Lung microvascular endothelial cell (primary cell): ENCODE measurements around the gene C2orf72. TPM values are rescaled to one million over a fixed set of nuclear protein-coding genes. Genes with fewer than 3 reads are reported as not detected.
"Not testable (repeated sequence)": the region's sequence is repeated elsewhere in the genome, so short reads cannot be mapped to it uniquely, and the experiment has no call there.

Experiments
- DNase-seq, 2 donors: peaks; one replicate each; pipeline versions ENCODE4 v3.0.0 to v3.0.0-alpha.2; 2010; ENCODE audit warnings: low read depth in 2 of 2
- total RNA-seq: library from RNA; depleted of rRNA; stranded (reverse); fragments of >200 nt; gene quantifications from 2 replicates; pipeline ENCODE4 v1.2.1, GENCODE V29; 2014

Gene C2orf72
- 2.0 and 3.4 TPM in 2 replicates for total RNA-seq

DNA sequence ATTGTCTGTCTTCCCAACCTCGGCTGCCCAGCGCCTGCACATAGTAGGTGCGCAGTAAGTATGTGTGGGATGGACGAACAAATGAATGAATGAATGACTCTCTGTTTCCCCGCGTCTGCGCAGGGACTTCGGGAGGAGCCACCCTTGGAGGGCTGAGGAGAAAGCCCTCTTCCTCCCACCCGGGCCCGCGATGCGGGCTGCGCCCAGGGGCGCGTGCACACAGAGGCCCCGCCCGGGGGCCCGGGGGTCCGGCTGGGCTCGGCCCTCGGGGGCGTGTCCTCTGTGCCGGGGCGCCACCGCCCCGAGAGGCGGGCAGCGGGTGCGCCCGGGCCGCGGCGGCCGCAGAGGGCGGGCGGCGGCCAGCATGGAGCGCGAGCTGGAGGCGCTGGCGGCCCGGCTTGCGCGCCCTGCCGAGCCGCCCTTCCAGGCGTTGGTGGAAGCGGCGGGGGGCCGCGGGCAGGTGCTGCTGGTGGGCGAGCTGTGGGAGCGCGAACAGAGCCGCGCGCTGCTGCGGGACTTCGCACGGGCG lies at the start of gene C2orf72:
TSS of gene C2orf72 (plus strand) at position 322 of the 529 bp plus-strand sequence. CDS start at position 365, 43 bp downstream.
- DNase-seq = peak in 1 of 2 donors; percentile 15

- no peak for DNase-seq
Measured at GRCh38 chr2:230989731-230990130, 47.6 kb upstream of the C2orf72 start.

DNA sequence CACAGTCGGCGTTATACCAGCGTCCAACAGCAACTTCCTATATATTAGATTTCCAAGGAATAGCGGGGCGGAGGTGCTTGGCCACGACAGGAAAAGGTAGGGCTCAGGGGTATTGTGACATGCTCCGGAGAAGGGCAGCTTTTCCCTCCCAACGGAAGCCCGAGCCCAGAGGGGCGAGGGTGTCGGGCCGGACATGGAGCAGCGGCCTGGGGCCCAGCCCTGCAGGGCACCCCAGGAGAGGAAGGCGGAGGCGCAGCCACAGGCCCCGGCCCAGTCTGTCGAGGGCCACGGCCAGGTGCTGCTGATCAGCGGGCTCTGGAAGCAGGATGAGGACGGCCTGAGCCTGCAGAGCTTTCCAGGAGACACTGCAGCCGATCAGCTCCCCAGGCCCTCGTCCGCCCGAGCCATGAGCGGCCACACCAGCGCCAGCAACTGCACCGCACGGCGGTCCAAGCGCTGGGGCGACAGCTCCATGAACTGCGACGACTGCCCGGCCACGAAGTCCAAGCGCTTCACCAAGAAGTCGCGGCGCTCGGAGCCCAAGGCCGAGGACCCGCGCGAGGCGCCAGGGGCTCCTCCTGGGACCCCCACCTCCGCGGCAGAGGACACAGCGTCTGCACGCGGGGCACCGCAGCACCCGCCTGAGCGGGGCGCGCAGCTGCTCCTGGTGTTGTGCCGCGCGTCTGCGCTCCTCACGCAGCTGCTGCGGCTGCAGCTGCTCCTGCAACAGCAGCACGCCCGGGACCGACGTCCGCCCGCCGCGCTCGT lies 47.0 kb upstream of the C2orf72 start:
- DNase-seq = no peak

GRCh38 chr2:230990899-230991150 lies 46.5 kb upstream of the C2orf72 start:
- no peak for DNase-seq

GRCh38 chr2:230991598-230991997 lies 45.7 kb upstream of the C2orf72 start:
- no peak for DNase-seq

- DNase-seq = no peak
Measured at GRCh38 chr2:230995821-230996220, 41.5 kb upstream of the C2orf72 start, which contains the start of gene SPATA3. Gene SPATA3, plus strand, starts transcription at chr2:230996121. Its CDS starts 113 bp downstream, at chr2:230996234.

GRCh38 chr2:230996661-230997060 lies 40.7 kb upstream of the C2orf72 start:
- DNase-seq = no peak

DNA sequence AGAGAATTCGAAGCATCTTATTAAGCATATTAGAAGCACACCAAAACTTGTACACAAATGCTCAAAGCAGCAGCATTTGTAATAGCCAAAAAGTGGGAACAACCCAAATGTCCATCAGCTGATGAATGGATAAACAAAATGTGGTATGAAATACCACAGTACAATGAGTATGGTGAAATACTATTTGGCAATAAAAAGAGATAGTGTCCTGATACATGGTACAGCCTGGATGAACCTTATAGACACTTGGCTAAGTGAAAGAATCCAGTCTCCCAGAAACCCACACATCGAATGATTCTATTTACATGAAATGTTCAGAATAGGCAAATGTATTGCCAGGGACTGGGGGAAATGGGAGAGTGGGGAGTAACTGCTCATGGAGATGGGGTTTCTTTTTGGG lies 38.4 kb upstream of the C2orf72 start:
- no peak for DNase-seq

- no peak for DNase-seq
Measured at GRCh38 chr2:230999477-230999876, 37.8 kb upstream of the C2orf72 start.

GRCh38 chr2:231000211-231000904 lies 37.0 kb upstream of the C2orf72 start:
- no peak for DNase-seq

GRCh38 chr2:231001036-231001435 lies 36.3 kb upstream of the C2orf72 start:
- no peak for DNase-seq

GRCh38 chr2:231001921-231002320 lies 35.4 kb upstream of the C2orf72 start:
- no peak for DNase-seq

GRCh38 chr2:231002641-231003040 lies 34.7 kb upstream of the C2orf72 start:
- DNase-seq = no peak

GRCh38 chr2:231003186-231003585 lies 34.1 kb upstream of the C2orf72 start:
- DNase-seq = no peak

- not testable (repeated sequence) for DNase-seq
Measured at GRCh38 chr2:231004930-231005329, 32.4 kb upstream of the C2orf72 start.

- DNase-seq = no peak
Measured at GRCh38 chr2:231007286-231008098, 29.8 kb upstream of the C2orf72 start.

DNA sequence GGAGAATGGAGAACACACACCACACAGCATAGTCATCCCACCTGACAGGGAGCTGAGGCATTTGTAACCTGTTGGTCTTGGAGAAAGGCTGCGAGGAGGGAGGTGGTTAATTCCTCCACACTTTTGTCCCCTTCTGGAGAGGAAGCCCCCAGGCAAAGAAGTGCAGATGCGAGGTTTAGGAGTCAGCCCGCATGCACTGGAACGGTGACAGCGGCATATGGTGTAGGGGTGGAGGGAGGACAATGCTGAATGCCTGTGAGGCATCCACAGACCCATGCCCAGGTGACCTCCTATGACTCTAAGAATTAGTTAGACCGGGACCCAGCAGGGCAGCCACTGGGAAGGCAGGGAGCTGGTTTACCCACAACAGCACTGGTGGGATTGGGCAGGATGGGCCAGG lies 29.2 kb upstream of the C2orf72 start:
- DNase-seq = no peak

DNA sequence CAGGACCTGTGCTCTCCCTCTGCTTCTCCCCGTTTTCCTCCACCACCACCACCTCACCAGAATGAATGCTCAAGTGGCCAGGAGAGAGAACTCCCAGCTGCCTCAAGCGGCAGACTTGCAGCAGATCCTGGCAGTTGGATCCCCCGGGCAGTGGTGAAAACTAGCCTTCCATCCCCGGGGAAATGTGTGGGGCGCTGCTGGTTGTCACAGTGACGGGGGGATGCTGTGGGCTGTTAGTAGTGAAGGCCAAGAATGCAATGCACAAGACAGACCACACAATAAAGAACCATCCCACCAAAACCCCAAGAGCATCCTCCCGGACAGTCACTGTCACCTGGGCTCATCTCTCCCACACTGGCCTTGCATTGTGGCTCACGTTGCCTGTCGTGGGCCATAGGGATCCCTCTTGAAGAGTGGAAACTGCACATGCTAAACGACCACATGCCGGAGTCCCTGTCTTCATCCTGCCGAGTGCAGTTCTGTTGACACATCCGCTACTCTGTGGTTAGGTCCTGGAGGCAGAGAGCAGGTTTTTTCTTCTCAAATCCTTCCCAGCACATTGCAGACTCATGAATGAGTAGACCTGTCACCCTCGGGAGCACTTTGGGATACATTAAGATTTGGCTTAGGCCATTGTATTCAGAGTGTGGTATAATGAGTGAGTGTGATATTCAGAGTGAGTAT lies 27.9 kb upstream of the C2orf72 start:
- DNase-seq = no peak

DNA sequence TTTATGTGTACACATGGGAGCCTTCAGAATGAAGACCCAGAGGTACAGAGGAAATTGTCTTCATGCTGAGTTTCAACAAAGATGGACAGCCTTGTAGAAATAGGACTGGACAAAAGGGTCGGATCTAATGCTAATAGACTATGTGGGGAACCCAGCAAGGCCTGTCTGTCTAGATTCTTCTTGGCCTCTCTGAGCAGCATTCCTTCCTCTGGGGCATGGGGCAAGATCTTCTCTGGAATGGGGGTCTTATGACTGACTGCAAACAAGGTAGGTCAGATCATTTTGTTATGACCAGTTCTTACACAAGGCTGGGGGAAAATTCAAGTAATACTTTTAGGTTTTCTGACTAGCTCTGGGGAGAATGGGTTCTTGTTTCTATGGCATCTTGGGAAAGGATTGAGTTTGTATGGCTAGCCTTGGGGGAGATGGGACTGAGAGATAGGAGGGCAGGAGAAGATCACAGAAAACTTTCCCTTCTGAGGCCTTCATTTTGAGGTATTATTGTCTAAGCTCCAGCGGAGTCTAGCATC lies 27.1 kb upstream of the C2orf72 start:
- no peak for DNase-seq

DNA sequence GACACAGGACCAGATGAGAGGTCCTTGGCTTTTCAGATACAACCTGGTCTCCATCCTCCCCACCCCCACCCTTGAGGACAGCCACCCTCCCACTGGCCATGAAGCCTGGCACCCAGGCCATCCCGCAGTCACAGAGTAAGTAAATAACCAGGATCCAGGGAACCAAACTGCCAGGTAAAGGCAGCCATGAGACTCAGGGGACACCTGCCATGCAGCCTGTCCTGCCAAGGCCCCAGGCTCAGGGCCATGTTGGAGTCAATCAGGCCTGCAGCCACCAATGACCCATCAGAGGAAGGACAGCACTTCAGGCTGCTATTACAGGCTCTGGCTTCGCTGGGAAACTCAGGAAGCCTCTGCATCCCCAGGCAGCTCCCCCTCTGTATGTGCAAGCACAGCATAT lies 25.8 kb upstream of the C2orf72 start:
- DNase-seq = no peak

DNA sequence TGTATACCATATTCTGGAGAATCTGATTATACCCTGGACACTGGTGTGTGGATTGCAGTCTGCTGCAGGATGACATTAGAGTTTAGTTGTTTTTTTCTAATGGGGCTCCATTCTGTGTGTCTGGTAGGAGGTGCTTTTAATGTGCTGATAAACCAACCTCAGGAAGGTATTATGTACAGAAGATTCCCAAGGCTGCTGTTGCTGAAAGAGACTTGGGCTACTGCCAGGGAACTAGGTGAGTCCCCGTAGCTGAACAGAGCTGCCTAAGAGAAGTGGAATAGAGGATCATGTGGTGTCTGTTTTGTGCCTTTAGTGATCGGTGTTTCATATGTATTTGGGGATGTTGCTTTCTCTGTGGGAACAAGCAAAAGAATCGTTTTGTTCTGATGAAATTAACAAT lies 24.9 kb upstream of the C2orf72 start:
- DNase-seq = no peak
